ENCODE results near the gene TBCE.
A peak's percentile ranks its signal among the peaks of the same experiment; 100 is the strongest.

The TBCE gene

GRCh38 chr1:235411489-235412486 lies 44.6 kb downstream of the TBCE start:
- peaks cover 7% of the 10 kb centered on the region for H3K4me1 Mint-ChIP-seq (ENCODE audit: low read depth)
- no peaks in the 10 kb centered on the region for H3K9me3 Mint-ChIP-seq
- H3K36me3 Mint-ChIP-seq (ENCODE audit: low read depth) = peaks cover 19% of the 10 kb centered on the region
- no peak for DNase-seq
- H3K4me3 Mint-ChIP-seq = no peak overlapping the region
- H3K27me3 Mint-ChIP-seq = no peaks in the 10 kb centered on the region
- peak overlapping the region; percentile 24 for H3K27ac Mint-ChIP-seq

- Mint-ChIP-seq H3K27ac (no peak overlapping the region), H3K36me3 (ENCODE audit: low read depth) (peaks cover 38% of the 10 kb centered on the region), H3K4me1 (ENCODE audit: low read depth) (peaks cover 7% of the 10 kb centered on the region), H3K9me3 (no peaks in the 10 kb centered on the region), H3K4me3 (no peak overlapping the region), H3K27me3 (no peaks in the 10 kb centered on the region)
- DNase-seq = peak; percentile 57
Observed at GRCh38 chr1:235415008-235415904, 48.0 kb downstream of the TBCE start.

- peaks cover 43% of the 10 kb centered on the region for H3K36me3 Mint-ChIP-seq (ENCODE audit: low read depth)
- H3K4me1 Mint-ChIP-seq (ENCODE audit: low read depth) = peaks cover 8% of the 10 kb centered on the region
- no peak overlapping the region for H3K4me3 Mint-ChIP-seq
- no peak overlapping the region for H3K27ac Mint-ChIP-seq
- H3K27me3 Mint-ChIP-seq = no peaks in the 10 kb centered on the region
- DNase-seq = no peak
- no peaks in the 10 kb centered on the region for H3K9me3 Mint-ChIP-seq
Observed at GRCh38 chr1:235416662-235417049, 49.4 kb downstream of the TBCE start.

- no peaks in the 10 kb centered on the region for H3K9me3 Mint-ChIP-seq
- no peak overlapping the region for H3K27ac Mint-ChIP-seq
- H3K4me3 Mint-ChIP-seq = no peak overlapping the region
- H3K36me3 Mint-ChIP-seq (ENCODE audit: low read depth) = peaks cover 46% of the 10 kb centered on the region
- H3K4me1 Mint-ChIP-seq (ENCODE audit: low read depth) = peaks cover 11% of the 10 kb centered on the region
- peak; percentile 65 for DNase-seq
- H3K27me3 Mint-ChIP-seq = no peaks in the 10 kb centered on the region
Observed at GRCh38 chr1:235417086-235417697, 50.0 kb downstream of the TBCE start.

GRCh38 chr1:235421751-235422150 lies 54.5 kb downstream of the TBCE start:
- H3K27ac Mint-ChIP-seq = no peak overlapping the region
- no peaks in the 10 kb centered on the region for H3K27me3 Mint-ChIP-seq
- H3K4me1 Mint-ChIP-seq (ENCODE audit: low read depth) = peaks cover 23% of the 10 kb centered on the region
- DNase-seq = no peak
- H3K4me3 Mint-ChIP-seq = no peak overlapping the region
- peaks cover 32% of the 10 kb centered on the region for H3K36me3 Mint-ChIP-seq (ENCODE audit: low read depth)
- H3K9me3 Mint-ChIP-seq = no peaks in the 10 kb centered on the region

- H3K4me3 Mint-ChIP-seq = no peak overlapping the region
- peak overlapping the region; percentile 24 for H3K27ac Mint-ChIP-seq
- DNase-seq = peak; percentile 41
- H3K27me3 Mint-ChIP-seq = no peaks in the 10 kb centered on the region
- peaks cover 32% of the 10 kb centered on the region for H3K36me3 Mint-ChIP-seq (ENCODE audit: low read depth)
- H3K9me3 Mint-ChIP-seq = no peaks in the 10 kb centered on the region
- H3K4me1 Mint-ChIP-seq (ENCODE audit: low read depth) = peaks cover 19% of the 10 kb centered on the region
Observed at GRCh38 chr1:235423214-235423652, 56.0 kb downstream of the TBCE start.

GRCh38 chr1:235424092-235424491 lies 56.9 kb downstream of the TBCE start:
- no peak for DNase-seq
- Mint-ChIP-seq H3K4me3 (no peak overlapping the region), H3K4me1 (ENCODE audit: low read depth) (peaks cover 19% of the 10 kb centered on the region), H3K27me3 (no peaks in the 10 kb centered on the region), H3K27ac (no peak overlapping the region), H3K9me3 (no peaks in the 10 kb centered on the region), H3K36me3 (ENCODE audit: low read depth) (peaks cover 30% of the 10 kb centered on the region)

- no peak overlapping the region for H3K4me3 Mint-ChIP-seq
- H3K36me3 Mint-ChIP-seq (ENCODE audit: low read depth) = peaks cover 29% of the 10 kb centered on the region
- no peaks in the 10 kb centered on the region for H3K9me3 Mint-ChIP-seq
- peaks cover 19% of the 10 kb centered on the region for H3K4me1 Mint-ChIP-seq (ENCODE audit: low read depth)
- DNase-seq = no peak
- H3K27me3 Mint-ChIP-seq = no peaks in the 10 kb centered on the region
- H3K27ac Mint-ChIP-seq = no peak overlapping the region
Observed at GRCh38 chr1:235425357-235425756, 58.1 kb downstream of the TBCE start.

GRCh38 chr1:235426143-235426542 lies 58.9 kb downstream of the TBCE start:
- Mint-ChIP-seq H3K4me3 (no peak overlapping the region), H3K36me3 (ENCODE audit: low read depth) (peaks cover 28% of the 10 kb centered on the region), H3K27me3 (no peaks in the 10 kb centered on the region), H3K27ac (no peak overlapping the region), H3K9me3 (no peaks in the 10 kb centered on the region), H3K4me1 (ENCODE audit: low read depth) (peaks cover 19% of the 10 kb centered on the region)
- DNase-seq = no peak

- Mint-ChIP-seq H3K4me1 (ENCODE audit: low read depth) (peaks cover 18% of the 10 kb centered on the region), H3K9me3 (no peaks in the 10 kb centered on the region), H3K27me3 (no peaks in the 10 kb centered on the region), H3K36me3 (ENCODE audit: low read depth) (peaks cover 27% of the 10 kb centered on the region), H3K4me3 (no peak overlapping the region), H3K27ac (peak overlapping the region; percentile 29)
- DNase-seq = no peak
Observed at GRCh38 chr1:235426680-235427079, 59.5 kb downstream of the TBCE start.

- no peak overlapping the region for H3K27ac Mint-ChIP-seq
- DNase-seq = no peak
- H3K9me3 Mint-ChIP-seq = no peaks in the 10 kb centered on the region
- H3K4me1 Mint-ChIP-seq (ENCODE audit: low read depth) = peaks cover 16% of the 10 kb centered on the region
- H3K4me3 Mint-ChIP-seq = no peak overlapping the region
- H3K36me3 Mint-ChIP-seq (ENCODE audit: low read depth) = peaks cover 29% of the 10 kb centered on the region
- H3K27me3 Mint-ChIP-seq = no peaks in the 10 kb centered on the region
Observed at GRCh38 chr1:235427447-235427846, 60.2 kb downstream of the TBCE start.

GRCh38 chr1:235429143-235429542 lies 61.9 kb downstream of the TBCE start:
- Mint-ChIP-seq H3K4me1 (ENCODE audit: low read depth) (no peaks in the 10 kb centered on the region), H3K36me3 (ENCODE audit: low read depth) (peaks cover 38% of the 10 kb centered on the region), H3K9me3 (no peaks in the 10 kb centered on the region), H3K27me3 (no peaks in the 10 kb centered on the region), H3K27ac (no peak overlapping the region), H3K4me3 (no peak overlapping the region)
- DNase-seq = no peak

GRCh38 chr1:235430991-235431390 lies 63.8 kb downstream of the TBCE start:
- Mint-ChIP-seq H3K4me3 (no peak overlapping the region), H3K9me3 (no peaks in the 10 kb centered on the region), H3K27ac (no peak overlapping the region), H3K36me3 (ENCODE audit: low read depth) (peaks cover 44% of the 10 kb centered on the region), H3K27me3 (no peaks in the 10 kb centered on the region), H3K4me1 (ENCODE audit: low read depth) (no peaks in the 10 kb centered on the region)
- DNase-seq = no peak

- no peak overlapping the region for H3K4me3 Mint-ChIP-seq
- H3K36me3 Mint-ChIP-seq (ENCODE audit: low read depth) = peaks cover 59% of the 10 kb centered on the region
- H3K27ac Mint-ChIP-seq = no peak overlapping the region
- H3K27me3 Mint-ChIP-seq = no peaks in the 10 kb centered on the region
- no peaks in the 10 kb centered on the region for H3K9me3 Mint-ChIP-seq
- H3K4me1 Mint-ChIP-seq (ENCODE audit: low read depth) = no peaks in the 10 kb centered on the region
- no peak for DNase-seq
Observed at GRCh38 chr1:235434001-235434400, 66.8 kb downstream of the TBCE start.
